PC-9 (cell line): ENCODE results near the gene PAX4. TPM values are rescaled to one million over a fixed set of nuclear protein-coding genes. Genes with fewer than 3 reads are reported as not detected.

Source experiments
- BruUV-seq: library from RNA; stranded (reverse); fragments of 400-500 nt; replicated peaks from 2 replicates; lab custom pipeline; 2021; lab: Mats Ljungman, UMichigan
- CTCF ChIA-PET: fragments of 300-600 bp; sonication (Branson Sonifier 250); formaldehyde crosslinking; loops from one replicate; lab custom pipeline; 2022; ENCODE audit warnings: antibody characterized with exemption; lab: Charles Lee
- POLR2A ChIA-PET: fragments of 300-600 bp; sonication (Branson Sonifier 250); formaldehyde crosslinking; loops from one replicate; lab custom pipeline; 2022; ENCODE audit warnings: antibody characterized with exemption; ENCODE audit not compliant: unreplicated experiment; lab: Charles Lee
- DNase-seq, 2 experiments: peaks; one replicate each; pipeline versions ENCODE4 v3.0.0 to v3.0.0-alpha.2; 2015 to 2022; ENCODE audit warnings: mixed read lengths in 1 of 2
- H2AFZ ChIP-seq: fragments of 200-600 bp; sonication (generic); 2 replicates; pipeline ENCODE4 v1.8.1; 2017; ENCODE audit warnings: antibody characterized with exemption
- H3F3A ChIP-seq: fragments of 200-600 bp; sonication (generic); 2 replicates; pipeline ENCODE4 v1.8.1; 2017; ENCODE audit warnings: antibody characterized with exemption, mild to moderate bottlenecking, low read depth; ENCODE audit not compliant: insufficient read depth
- H3K27ac ChIP-seq: fragments of 200-600 bp; sonication (generic); 2 replicates; pipeline ENCODE4 v1.6.1; 2016; ENCODE audit warnings: mixed run types
- H3K27me3 ChIP-seq: fragments of 200-600 bp; sonication (generic); 2 replicates; pipeline ENCODE4 v1.6.1; 2016; ENCODE audit warnings: low read depth, mixed run types; ENCODE audit not compliant: insufficient read depth
- H3K36me3 ChIP-seq: fragments of 200-600 bp; sonication (generic); 2 replicates; pipeline ENCODE4 v1.6.1; 2016; ENCODE audit warnings: low read depth, mixed run types
- H3K4me1 ChIP-seq: fragments of 200-600 bp; sonication (generic); replicated peaks from 2 replicates; pipeline ENCODE4 v1.6.1; 2016; ENCODE audit warnings: mixed run types; ENCODE audit not compliant: insufficient read depth
- H3K4me2 ChIP-seq: fragments of 200-600 bp; sonication (generic); 2 replicates; pipeline ENCODE4 v1.6.1; 2017; ENCODE audit warnings: mixed run types
- H3K4me3 ChIP-seq: fragments of 200-600 bp; sonication (generic); 2 replicates; pipeline ENCODE4 v1.6.1; 2016; ENCODE audit warnings: mixed run types
- H3K79me2 ChIP-seq: fragments of 200-600 bp; sonication (generic); 2 replicates; pipeline ENCODE4 v1.6.1; 2017; ENCODE audit warnings: low read depth, mixed run types
- H3K9me2 ChIP-seq: fragments of 200-600 bp; sonication (generic); 2 replicates; pipeline ENCODE4 v1.8.1; 2017; ENCODE audit warnings: mild to moderate bottlenecking; ENCODE audit not compliant: insufficient read depth
- H3K9me3 ChIP-seq: fragments of 200-600 bp; sonication (generic); 2 replicates; pipeline ENCODE4 v1.8.1; 2016; ENCODE audit warnings: low read depth; ENCODE audit not compliant: insufficient read depth
- H4K20me1 ChIP-seq: fragments of 200-600 bp; sonication (generic); 2 replicates; pipeline ENCODE4 v1.8.1; 2017; ENCODE audit not compliant: insufficient read depth
- CTCF ChIP-seq: fragments of 200-600 bp; sonication (generic); conservative IDR thresholded peaks from 2 replicates; pipeline ENCODE4 v1.6.1; 2017; ENCODE audit warnings: mixed run types, antibody characterized with exemption, mild to moderate bottlenecking, moderate library complexity
- EZH2 ChIP-seq: fragments of 200-600 bp; sonication (generic); IDR thresholded peaks from 2 replicates; pipeline ENCODE4 v1.8.0; 2017; ENCODE audit warnings: antibody characterized with exemption, low read depth
- intact Hi-C: fragments of 100-400 bp; cut with micrococcal nuclease; formaldehyde crosslinking; loops from one replicate; pipeline ENCODE4 v1.10.0; 2022; ENCODE audit not compliant: unreplicated experiment
- total RNA-seq: library from RNA; stranded (reverse); gene quantifications from 2 replicates; pipeline ENCODE4 v1.2.3, GENCODE V29; 2021

The PAX4 gene
- total RNA-seq, 1 experiment from 2014 or later = not detected

GRCh38 chr7:127587663-127588018 lies 30.3 kb downstream of the PAX4 start:
- H4K20me1 ChIP-seq = peaks cover 15% of the 10 kb centered on the region; the same call in 1 of the 2 replicates
- H3K9me2 ChIP-seq = no peaks in the 10 kb centered on the region
- peak overlapping the region; percentile 87 for H2AFZ ChIP-seq
- TSS peak; percentile 10 for BruUV-seq
- H3K36me3 ChIP-seq = 0 out of 2 replicates have a peak, but pooled peaks cover 11% of the 10 kb centered on the region
- TF ChIP-seq CTCF (no peak), EZH2 (no peak)
- intact Hi-C loops = loop anchor here (1.0 to 5.0 kb wide), 3 partner anchors 65 to 435 kb away; partner anchors contain the start of genes SND1 and ZNF800
- no peak for DNase-seq
- peak overlapping the region; percentile 98 for H3K4me3 ChIP-seq
- no peaks in the 10 kb centered on the region; the same call in 1 of the 2 replicates for H3F3A ChIP-seq
- H3K27ac ChIP-seq = no peak overlapping the region
- peaks cover 31% of the 10 kb centered on the region for H3K4me1 ChIP-seq
- peaks cover 42% of the 10 kb centered on the region for H3K79me2 ChIP-seq
- ChIA-PET POLR2A (interaction anchor here (0.6 to 0.7 kb wide), 8 partner anchors 16 to 1467 kb away, joined by 3 to 16 read pairs (median 4); partner anchors contain the start of gene ZNF800), CTCF (interaction anchor here (0.6 kb wide), 3 partner anchors 99 to 583 kb away, joined by 6 to 11 read pairs (median 10); no protein-coding TSS in a partner anchor)
- H3K4me2 ChIP-seq = peak overlapping the region; percentile 73
- no peaks in the 10 kb centered on the region for H3K9me3 ChIP-seq
- no peaks in the 10 kb centered on the region for H3K27me3 ChIP-seq

- H3K27me3 ChIP-seq = no peaks in the 10 kb centered on the region
- TF ChIP-seq EZH2 (no peak), CTCF (no peak)
- CTCF ChIA-PET = no interaction called here
- H4K20me1 ChIP-seq = peaks cover 22% of the 10 kb centered on the region; the same call in 1 of the 2 replicates
- H3F3A ChIP-seq = no peaks in the 10 kb centered on the region; the same call in 1 of the 2 replicates
- no peak overlapping the region for H3K27ac ChIP-seq
- H2AFZ ChIP-seq = peak overlapping the region; percentile 97; the same call in 1 of the 2 replicates
- DNase-seq = no peak
- H3K9me3 ChIP-seq = no peaks in the 10 kb centered on the region
- no peaks in the 10 kb centered on the region for H3K9me2 ChIP-seq
- no TSS peak for BruUV-seq
- H3K36me3 ChIP-seq = 0 out of 2 replicates have a peak, but pooled peaks cover 11% of the 10 kb centered on the region
- POLR2A ChIA-PET = no interaction called here
- no peak overlapping the region for H3K4me3 ChIP-seq
- peaks cover 31% of the 10 kb centered on the region for H3K4me1 ChIP-seq
- H3K79me2 ChIP-seq = peaks cover 45% of the 10 kb centered on the region
- intact Hi-C loops = loop anchor here (5.0 kb wide), 1 partner anchor 436 kb away; no protein-coding TSS in a partner anchor
- peak overlapping the region; percentile 97 for H3K4me2 ChIP-seq
Measured at GRCh38 chr7:127586346-127586745, 31.6 kb downstream of the PAX4 start.

GRCh38 chr7:127585044-127585953 lies 32.6 kb downstream of the PAX4 start, which contains the start of gene GCC1:
Gene GCC1 (minus strand): TSS chr7:127585596. CDS start chr7:127585182, 414 bp downstream.
- H2AFZ ChIP-seq = peak within 1 kb of the TSS; percentile 97
- H3K4me2 ChIP-seq = peak within 1 kb of the TSS; percentile 97
- peak within 1 kb of the TSS; percentile 52 for H3K27ac ChIP-seq
- peaks cover 29% of the 10 kb centered on the region; the same call in 1 of the 2 replicates for H4K20me1 ChIP-seq
- TSS peak; percentile 46 for BruUV-seq
- no peaks in the 10 kb centered on the region; the same call in 1 of the 2 replicates for H3F3A ChIP-seq
- peaks cover 31% of the 10 kb centered on the region for H3K4me1 ChIP-seq
- CTCF ChIA-PET = interaction anchor here (0.6 kb wide), 1 partner anchor 333 kb away, joined by 4 read pairs; no protein-coding TSS in a partner anchor
- intact Hi-C loops = loop anchor here (1.0 to 5.0 kb wide), 2 partner anchors 66 to 437 kb away; no protein-coding TSS in a partner anchor
- DNase-seq = peak; percentile 69 to 96
- TF ChIP-seq CTCF = no peak
- TF ChIP-seq EZH2 = no peak
- peak within 1 kb of the TSS; percentile 87 for H3K4me3 ChIP-seq
- peaks cover 45% of the 10 kb centered on the region for H3K79me2 ChIP-seq
- H3K36me3 ChIP-seq = 0 out of 2 replicates have a peak, but pooled peaks cover 4% of the 10 kb centered on the region
- POLR2A ChIA-PET = interaction anchor here (0.6 kb wide), 3 partner anchors 330 to 538 kb away, joined by 3 read pairs; no protein-coding TSS in a partner anchor
- no peaks in the 10 kb centered on the region for H3K9me2 ChIP-seq
- H3K9me3 ChIP-seq = no peaks in the 10 kb centered on the region
- H3K27me3 ChIP-seq = no peaks in the 10 kb centered on the region
